ENCODE results near the gene EVC2.

- TF ChIP-seq POLR2A (IDR thresholded peaks at IDR 0.05) (no peak), CTCF (IDR thresholded peaks at IDR 0.05) (no peak), POLR2AphosphoS5 (IDR thresholded peaks at IDR 0.05) (no peak)
Observed at GRCh38 chr4:5543681-5544080, 164.7 kb downstream of the EVC2 start.

All from sigmoid colon (tissue), 4 donors.